Measurements from ENCODE around the gene ECT2L. TPM values are rescaled to one million over a fixed set of nuclear protein-coding genes. Genes with fewer than 3 reads are reported as not detected.

ECT2L gene
- total and polyA plus RNA-seq, 2 of the 13 experiments (the other 11 are each of a cell fraction or from before 2014, with no cell fraction given), result 0.12 TPM; not detected in 1

GRCh38 chr6:138914701-138915100 is 118.8 kb downstream of the ECT2L start:
- Histone ChIP-seq H2AFZ (ENCODE audit: low read length) (no peak overlapping the region), H3K4me1 (ENCODE audit: insufficient read depth, low read length) (no peaks in the 10 kb centered on the region), H4K20me1 (ENCODE audit: insufficient read depth, low read length) (no peaks in the 10 kb centered on the region), H3K79me2 (ENCODE audit: insufficient read depth, low read length) (no peaks in the 10 kb centered on the region), H3K27ac (ENCODE audit: extremely low read length, insufficient read depth, low read length) (no peak overlapping the region), H3K27me3 (ENCODE audit: control insufficient read depth in 1 of 2, insufficient read depth in 2 of 2, low read length in 2 of 2) (no peaks in the 10 kb centered on the region), H3K4me3 (replicated peaks in 1 of 3; ENCODE audit: insufficient read depth in 1 of 3, low read depth in 2 of 3, low read length in 3 of 3) (no peak overlapping the region), H3K36me3 (replicated peaks in 1 of 2; ENCODE audit: control insufficient read depth in 1 of 2, insufficient read depth in 2 of 2, low read length in 2 of 2) (peaks cover 10 to 48% of the 10 kb centered on the region in 2 experiments), H3K9ac (ENCODE audit: insufficient read depth, low read depth, low read length) (no peak overlapping the region), H3K4me2 (ENCODE audit: low read depth, low read length) (no peak overlapping the region), H3K9me3 (ENCODE audit: low read length) (no peaks in the 10 kb centered on the region)
- ChIA-PET POLR2A (no interaction called here), CTCF (ENCODE audit: low intra/inter-chr PET ratio, low total read pairs) (no interaction called here)
- BruUV-seq (replicated peaks), result no TSS peak
- ATAC-seq (no peak), FAIRE-seq (no peak), DNase-seq (ENCODE audit: low spot score) (no peak)
- in situ Hi-C loops (cut with HindIII; ENCODE audit: extremely low pct_ligation_motif_present, low pct_unique_long_range_greater_than_20kb), result no loop called here
- WGBS (ENCODE audit: low lambda C conversion rate), result 85% methylated on average over 1 of the region's 1 CpG
- intact Hi-C loops (cut with micrococcal nuclease; ENCODE audit: unreplicated experiment), result no loop called here
- TF ChIP-seq SKI (IDR thresholded peaks at IDR 0.05; ENCODE audit: partially characterized antibody) (no peak), RNF2 (conservative IDR thresholded peaks at IDR 0.05; ENCODE audit: low read depth) (no peak), PHB2 (IDR thresholded peaks at IDR 0.05; ENCODE audit: partially characterized antibody) (no peak), ESRRA (CRISPR knock-in tag; IDR thresholded peaks at IDR 0.05; ENCODE audit: low read depth) (no peak), TRIM22 (IDR thresholded peaks at IDR 0.05) (no peak), ZNF318 (CRISPR knock-in tag; IDR thresholded peaks at IDR 0.05) (no peak), FOXK1 (CRISPR knock-in tag; IDR thresholded peaks at IDR 0.05; ENCODE audit: borderline replicate concordance, low read depth) (no peak), NFYB (CRISPR knock-in tag; IDR thresholded peaks at IDR 0.05) (no peak), KDM1A (CRISPR knock-in tag; IDR thresholded peaks at IDR 0.05) (no peak), ZNF512 (CRISPR knock-in tag; IDR thresholded peaks at IDR 0.05) (no peak), ARHGAP35 (CRISPR knock-in tag; IDR thresholded peaks at IDR 0.05; ENCODE audit: borderline replicate concordance) (no peak), ZBTB3 (CRISPR knock-in tag; IDR thresholded peaks at IDR 0.05; ENCODE audit: borderline replicate concordance, low read depth) (no peak), SMAD3 (CRISPR knock-in tag; IDR thresholded peaks at IDR 0.05) (no peak)
